PC-3 (cell line): ENCODE data around the gene STRN4.

Experiments used
- EZH2 ChIP-seq: fragments of 300-600 bp; sonication (generic); IDR thresholded peaks from one replicate; pipeline ENCODE4 v1.6.1; 2017; ENCODE audit warnings: antibody characterized with exemption, mild to moderate bottlenecking, low read length; ENCODE audit not compliant: unreplicated experiment
- EZH2phosphoT487 ChIP-seq: fragments of 300-600 bp; sonication (generic); IDR thresholded peaks from 2 replicates; pipeline ENCODE4 v1.6.1; 2018; ENCODE audit warnings: mild to moderate bottlenecking, antibody characterized with exemption, low read length, borderline replicate concordance
- TF ChIP-seq, protein P1 (sequence below): fragments of 300-600 bp; sonication (generic); conservative IDR thresholded peaks from 2 replicates; pipeline ENCODE4 v1.5.1; 2017; ENCODE audit warnings: antibody characterized with exemption, low read depth, mild to moderate bottlenecking, low read length

DNA sequence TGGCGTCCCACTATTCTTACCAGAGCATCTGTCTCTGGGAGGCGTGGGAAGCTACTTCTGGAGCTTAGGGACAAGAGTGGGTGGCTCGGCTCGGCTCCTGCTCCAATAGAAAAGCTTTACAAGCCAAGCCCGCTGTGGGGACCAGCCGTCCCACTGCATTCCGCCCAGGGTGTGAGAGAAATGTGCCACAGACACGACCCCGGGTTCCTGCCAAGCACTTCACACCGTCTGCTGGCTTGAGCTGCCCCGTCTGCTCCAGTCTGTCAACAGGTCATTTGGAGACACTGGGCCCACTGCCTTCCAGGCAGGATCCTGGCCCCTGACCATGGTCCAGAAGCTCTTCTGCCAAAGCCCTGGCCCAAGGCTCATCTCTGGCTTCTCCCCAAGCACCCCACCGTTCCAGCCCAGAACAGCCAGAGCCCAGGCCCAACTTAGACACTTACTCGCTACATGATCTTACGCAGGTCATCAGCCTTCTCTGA, 6.9 kb downstream of the STRN4 start:
- TF ChIP-seq, protein P1, sequence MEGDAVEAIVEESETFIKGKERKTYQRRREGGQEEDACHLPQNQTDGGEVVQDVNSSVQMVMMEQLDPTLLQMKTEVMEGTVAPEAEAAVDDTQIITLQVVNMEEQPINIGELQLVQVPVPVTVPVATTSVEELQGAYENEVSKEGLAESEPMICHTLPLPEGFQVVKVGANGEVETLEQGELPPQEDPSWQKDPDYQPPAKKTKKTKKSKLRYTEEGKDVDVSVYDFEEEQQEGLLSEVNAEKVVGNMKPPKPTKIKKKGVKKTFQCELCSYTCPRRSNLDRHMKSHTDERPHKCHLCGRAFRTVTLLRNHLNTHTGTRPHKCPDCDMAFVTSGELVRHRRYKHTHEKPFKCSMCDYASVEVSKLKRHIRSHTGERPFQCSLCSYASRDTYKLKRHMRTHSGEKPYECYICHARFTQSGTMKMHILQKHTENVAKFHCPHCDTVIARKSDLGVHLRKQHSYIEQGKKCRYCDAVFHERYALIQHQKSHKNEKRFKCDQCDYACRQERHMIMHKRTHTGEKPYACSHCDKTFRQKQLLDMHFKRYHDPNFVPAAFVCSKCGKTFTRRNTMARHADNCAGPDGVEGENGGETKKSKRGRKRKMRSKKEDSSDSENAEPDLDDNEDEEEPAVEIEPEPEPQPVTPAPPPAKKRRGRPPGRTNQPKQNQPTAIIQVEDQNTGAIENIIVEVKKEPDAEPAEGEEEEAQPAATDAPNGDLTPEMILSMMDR: no peak
- TF ChIP-seq EZH2 (no peak), EZH2phosphoT487 (no peak)
